GM12801 (cell line): ENCODE results near the gene SURF1.

Experiments
- TF ChIP-seq, protein P1 (sequence below): IDR thresholded peaks from one replicate; pipeline ENCODE4 v1.5.1; 2011; ENCODE audit warnings: control low read depth; ENCODE audit not compliant: insufficient read length; ENCODE audit errors: extremely low read depth

SURF1 gene

DNA sequence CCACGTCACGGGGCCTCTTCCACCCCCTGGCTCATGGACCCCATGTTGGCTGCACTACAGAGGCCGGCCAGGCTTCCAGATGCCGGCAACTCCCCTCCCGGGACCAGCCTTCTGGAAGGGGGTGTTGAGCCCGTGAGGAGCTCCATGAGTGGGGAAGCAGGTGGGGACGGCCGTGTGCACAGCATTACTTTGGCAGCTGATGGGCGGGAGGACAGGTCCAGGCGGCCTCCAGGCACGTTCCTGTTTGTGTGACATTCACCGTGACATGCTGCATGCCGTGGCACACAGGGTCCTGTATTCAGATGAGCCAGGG lies 52.2 kb downstream of the SURF1 start:
- TF ChIP-seq, protein P1, sequence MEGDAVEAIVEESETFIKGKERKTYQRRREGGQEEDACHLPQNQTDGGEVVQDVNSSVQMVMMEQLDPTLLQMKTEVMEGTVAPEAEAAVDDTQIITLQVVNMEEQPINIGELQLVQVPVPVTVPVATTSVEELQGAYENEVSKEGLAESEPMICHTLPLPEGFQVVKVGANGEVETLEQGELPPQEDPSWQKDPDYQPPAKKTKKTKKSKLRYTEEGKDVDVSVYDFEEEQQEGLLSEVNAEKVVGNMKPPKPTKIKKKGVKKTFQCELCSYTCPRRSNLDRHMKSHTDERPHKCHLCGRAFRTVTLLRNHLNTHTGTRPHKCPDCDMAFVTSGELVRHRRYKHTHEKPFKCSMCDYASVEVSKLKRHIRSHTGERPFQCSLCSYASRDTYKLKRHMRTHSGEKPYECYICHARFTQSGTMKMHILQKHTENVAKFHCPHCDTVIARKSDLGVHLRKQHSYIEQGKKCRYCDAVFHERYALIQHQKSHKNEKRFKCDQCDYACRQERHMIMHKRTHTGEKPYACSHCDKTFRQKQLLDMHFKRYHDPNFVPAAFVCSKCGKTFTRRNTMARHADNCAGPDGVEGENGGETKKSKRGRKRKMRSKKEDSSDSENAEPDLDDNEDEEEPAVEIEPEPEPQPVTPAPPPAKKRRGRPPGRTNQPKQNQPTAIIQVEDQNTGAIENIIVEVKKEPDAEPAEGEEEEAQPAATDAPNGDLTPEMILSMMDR = no peak

DNA sequence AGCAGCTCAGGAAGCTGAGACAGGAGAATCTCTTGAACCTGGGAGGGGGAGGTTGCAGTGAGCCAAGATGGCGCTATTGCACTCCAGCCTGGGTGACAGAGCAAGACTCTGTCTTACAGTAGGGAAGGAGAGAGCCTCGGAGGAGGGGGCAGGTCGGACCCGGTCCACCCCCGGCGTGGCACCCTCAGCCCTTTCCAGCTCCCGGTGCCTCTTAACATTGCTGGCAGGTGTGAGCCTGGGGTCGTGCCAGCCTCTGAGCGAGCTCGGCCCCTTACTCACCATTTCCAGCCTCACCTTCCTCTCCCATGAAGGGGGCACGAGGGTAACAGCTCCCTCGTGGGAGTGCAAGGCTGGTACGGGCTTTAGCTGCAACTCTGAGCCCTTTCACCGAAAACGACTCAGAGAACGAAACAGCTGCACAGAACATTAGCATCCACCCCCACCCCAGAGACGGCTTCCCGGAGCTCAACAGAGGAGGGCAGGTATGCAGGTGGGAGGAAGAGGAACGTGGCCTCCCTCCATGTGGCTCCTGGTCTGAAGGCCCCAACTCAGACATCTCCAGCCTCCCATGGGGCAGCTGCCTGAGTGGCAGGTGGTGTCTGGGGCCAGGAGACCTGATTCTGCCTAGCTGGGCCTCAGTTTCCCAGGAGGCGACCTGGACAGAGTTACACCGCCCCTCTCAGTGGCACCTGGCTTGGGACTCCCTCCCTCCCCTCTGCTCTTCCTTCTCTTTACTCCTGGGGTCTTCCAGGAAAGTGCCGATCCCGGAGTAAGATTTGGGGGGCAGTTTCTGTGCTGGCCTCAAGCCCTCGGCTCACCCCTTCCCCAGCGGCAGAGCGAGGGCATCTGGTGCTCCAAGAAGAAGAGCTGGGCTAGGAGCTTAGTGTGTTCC lies 52.8 kb downstream of the SURF1 start:
- TF ChIP-seq, protein P1 = no peak
